H1 (cell line): ENCODE measurements around the gene ATCAY. TPM values are rescaled to one million over a fixed set of nuclear protein-coding genes. Genes with fewer than 3 reads are reported as not detected.

Source experiments
- CHD7 ChIP-seq: fragments of 300-600 bp; sonication (generic); IDR thresholded peaks from 2 replicates; pipeline ENCODE4 v1.7.1; 2012; ENCODE audit warnings: low read length, moderate library complexity, mild to moderate bottlenecking, inconsistent platforms; ENCODE audit not compliant: insufficient replicate concordance
- GABPA ChIP-seq: IDR thresholded peaks from 2 replicates; pipeline ENCODE4 v1.6.1; 2011; ENCODE audit warnings: mild to moderate bottlenecking, low read length, moderate library complexity, borderline replicate concordance; ENCODE audit not compliant: insufficient read depth
- KDM1A ChIP-seq: fragments of 200-600, 300-600 bp; sonication (generic); IDR thresholded peaks from 2 replicates; pipeline ENCODE4 v1.7.1; 2016; ENCODE audit warnings: mild to moderate bottlenecking, low read length, borderline replicate concordance
- MAX ChIP-seq: IDR thresholded peaks from 2 replicates; pipeline ENCODE4 v1.6.1; 2012; ENCODE audit warnings: inconsistent platforms
- NRF1 ChIP-seq: IDR thresholded peaks from 2 replicates; pipeline ENCODE4 v1.6.1; 2011; ENCODE audit warnings: mild to moderate bottlenecking, low read depth, low read length, improper control_type of control experiment
- POU5F1 ChIP-seq: IDR thresholded peaks from 2 replicates; pipeline ENCODE4 v1.6.1; 2011; ENCODE audit warnings: low read depth, mild to moderate bottlenecking, low read length, moderate library complexity
- TAF7 ChIP-seq: optimal IDR thresholded peaks from 2 replicates; pipeline ENCODE3; 2011; ENCODE audit warnings: low read depth, mild to moderate bottlenecking, inconsistent platforms, low read length, moderate library complexity, borderline replicate concordance
- ZNF274 ChIP-seq: IDR thresholded peaks from 2 replicates; pipeline ENCODE4 v1.7.0; 2012; ENCODE audit warnings: low read length, borderline replicate concordance; ENCODE audit errors: extremely low read depth
- polyA plus RNA-seq, 7 experiments: library from polyadenylated mRNA; depleted of rRNA in 3 of 7; stranded (reverse) in 5 of 7; unstranded in 2 of 7; fragments of >200 nt in 5 of 7; fragments of 200-250 nt in 2 of 7; gene quantifications; 1 replicate in 5 of 7; 2 replicates in 1 of 7; 4 replicates in 1 of 7; pipeline versions ENCODE4 v1.2.1 to v1.2.3, GENCODE V29; 2011 to 2013; ENCODE audit warnings: missing spikeins in 2 of 7, mixed read lengths in 2 of 7
- total RNA-seq: library from RNA; stranded (reverse); fragmentation: NEBNext Ultra II Directional; extraction: Animal tissue kit (Norgen Biotek cat#: 25700); gene quantifications from 2 replicates; pipeline ENCODE4 v1.2.1, GENCODE V29; 2021

The ATCAY gene
- total and polyA plus RNA-seq, 2 of the 8 experiments (the other 6 are each of a cell fraction or from before 2014, with no cell fraction given): 24.4 to 33.8 TPM

GRCh38 chr19:3855320-3855719 lies 25.2 kb upstream of the ATCAY start (continued):
- TF ChIP-seq TAF7: no peak
- TF ChIP-seq CHD7: no peak
- TF ChIP-seq NRF1: no peak
- no peak for TF ChIP-seq MAX
- no peak for TF ChIP-seq POU5F1
- no peak for TF ChIP-seq KDM1A
- no peak for TF ChIP-seq ZNF274
- TF ChIP-seq GABPA: no peak
